Dedifferentiated amniotic fluid mesenchymal stem cell (primary cell): ENCODE measurements around the gene GPS2.

Experiments
- DNase-seq: peaks from one replicate; pipeline ENCODE4 v3.0.0-alpha.2; 2016; ENCODE audit errors: extremely low spot score

The GPS2 gene, protein sequence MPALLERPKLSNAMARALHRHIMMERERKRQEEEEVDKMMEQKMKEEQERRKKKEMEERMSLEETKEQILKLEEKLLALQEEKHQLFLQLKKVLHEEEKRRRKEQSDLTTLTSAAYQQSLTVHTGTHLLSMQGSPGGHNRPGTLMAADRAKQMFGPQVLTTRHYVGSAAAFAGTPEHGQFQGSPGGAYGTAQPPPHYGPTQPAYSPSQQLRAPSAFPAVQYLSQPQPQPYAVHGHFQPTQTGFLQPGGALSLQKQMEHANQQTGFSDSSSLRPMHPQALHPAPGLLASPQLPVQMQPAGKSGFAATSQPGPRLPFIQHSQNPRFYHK

DNA sequence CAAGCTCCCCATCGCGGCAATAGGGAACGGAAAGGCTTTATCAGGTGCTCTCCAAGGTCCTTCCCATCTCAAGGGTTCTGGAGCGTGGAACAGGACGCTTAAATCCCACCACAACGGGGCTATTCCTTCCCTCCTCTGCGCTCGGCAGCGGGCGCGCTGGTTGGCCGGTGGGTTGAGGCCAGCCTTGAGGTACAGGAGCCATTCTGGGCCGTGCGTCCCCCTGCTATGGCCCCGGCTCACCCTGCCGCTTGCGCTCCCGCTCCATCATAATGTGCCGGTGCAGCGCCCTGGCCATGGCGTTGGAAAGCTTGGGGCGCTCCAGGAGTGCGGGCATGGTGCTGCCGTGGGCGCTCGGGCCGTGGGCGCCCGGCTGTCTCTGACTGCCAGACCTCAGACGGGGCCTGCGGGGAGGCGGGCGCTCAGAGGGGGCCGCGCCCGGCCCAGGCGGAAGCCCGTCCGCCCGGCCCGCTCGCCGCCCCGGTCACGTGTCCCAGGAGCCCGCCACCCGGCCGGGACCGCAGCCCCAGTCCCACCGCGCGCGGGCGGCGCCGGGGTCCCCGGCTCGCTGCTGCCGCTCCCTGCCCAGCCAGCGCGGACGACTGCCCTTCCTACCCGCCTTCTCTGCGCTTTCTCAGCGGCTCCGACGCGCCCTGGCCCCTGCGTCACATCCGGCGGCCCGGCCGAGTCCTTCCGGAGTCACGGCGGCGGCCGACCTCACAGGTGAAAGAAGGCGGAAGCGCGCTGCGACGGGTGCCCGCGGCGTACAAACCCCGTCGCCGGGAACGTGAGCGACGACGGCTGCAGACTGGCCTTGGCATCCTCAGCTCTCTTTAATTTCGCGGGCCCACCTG, at the start of gene GPS2:
GPS2 (minus strand) TSS at position 642 of the 851 bp plus-strand sequence; CDS start at position 334, 308 bp downstream.
- DNase-seq = peak; percentile 61

DNA sequence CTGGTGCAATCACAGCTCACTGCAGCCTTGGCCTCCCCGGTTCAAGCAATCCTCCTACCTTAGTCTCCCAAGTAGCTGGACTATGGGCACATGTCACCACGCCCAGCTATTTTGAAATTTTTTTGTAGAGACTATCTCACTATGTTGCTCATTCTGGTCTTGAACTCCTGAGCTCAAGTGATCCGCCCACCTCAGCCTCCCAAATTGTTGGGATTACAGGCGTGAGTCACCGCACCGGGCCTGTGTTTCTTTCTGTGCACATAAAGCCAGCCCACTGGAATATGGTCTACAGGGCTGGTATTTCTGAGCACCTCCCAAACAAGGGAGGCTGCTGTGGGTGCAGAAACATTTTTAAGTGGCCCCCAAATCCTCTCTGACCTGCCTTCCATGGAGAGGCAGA, 48.2 kb upstream of the GPS2 start:
- DNase-seq = no peak

DNA sequence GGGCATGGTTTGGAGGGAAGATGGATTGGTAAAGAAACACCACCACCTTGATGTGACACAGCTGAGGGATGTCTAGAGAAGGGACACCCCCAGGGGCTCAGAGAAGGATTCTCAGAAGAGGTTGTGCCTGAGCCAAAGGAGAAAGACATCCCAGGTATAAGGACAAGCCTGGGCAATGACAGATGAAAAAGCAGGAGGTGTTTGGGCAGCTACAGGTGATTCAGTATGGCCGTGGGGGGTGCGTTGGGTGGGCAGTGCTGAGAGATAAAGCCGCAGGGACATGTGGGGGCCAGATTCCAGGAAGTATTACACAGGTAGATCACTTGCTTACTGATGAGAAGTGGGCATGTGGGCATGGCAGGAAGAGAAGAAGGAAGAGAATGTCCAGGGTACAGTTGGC, 46.7 kb upstream of the GPS2 start:
- no peak for DNase-seq

DNA sequence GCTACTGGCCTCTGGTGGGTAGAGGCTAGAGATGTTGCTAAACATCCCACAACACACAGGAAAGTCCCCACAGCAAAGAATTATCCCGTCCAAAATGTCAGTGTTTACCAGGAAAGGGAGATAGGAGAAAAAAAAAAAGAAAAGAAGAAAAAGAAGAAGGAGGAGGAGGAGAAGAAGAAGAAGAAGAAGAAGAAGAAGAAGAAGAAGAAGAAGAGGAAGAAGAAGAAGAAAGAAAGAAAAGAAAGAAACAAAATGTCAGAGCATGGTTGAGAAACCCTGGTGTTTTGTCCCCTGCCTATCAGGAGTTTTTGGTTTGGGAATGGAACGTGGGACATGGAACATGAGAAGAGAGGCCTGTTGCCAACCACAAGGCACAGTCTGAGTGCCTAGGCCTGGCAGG, 42.2 kb upstream of the GPS2 start:
- no peak for DNase-seq

DNA sequence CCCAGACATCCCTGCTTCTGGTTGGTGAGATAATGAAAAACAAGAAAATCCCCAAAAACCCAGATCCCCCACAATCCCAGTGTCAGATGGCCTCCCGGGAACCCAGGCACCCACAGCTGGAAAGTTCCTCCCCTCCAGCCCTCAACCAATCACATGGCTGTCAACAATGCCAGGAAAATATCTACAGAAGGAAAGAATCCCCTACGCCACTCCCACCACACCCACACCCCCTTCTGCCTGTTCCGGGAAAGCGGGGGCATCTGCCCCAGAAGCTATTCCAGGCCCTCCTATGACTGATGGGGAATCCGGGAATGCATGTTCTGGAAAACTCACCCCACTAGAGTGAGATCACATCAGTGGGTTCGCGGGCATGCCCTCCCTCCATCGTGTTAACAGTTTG, 41.6 kb upstream of the GPS2 start:
- DNase-seq = no peak

DNA sequence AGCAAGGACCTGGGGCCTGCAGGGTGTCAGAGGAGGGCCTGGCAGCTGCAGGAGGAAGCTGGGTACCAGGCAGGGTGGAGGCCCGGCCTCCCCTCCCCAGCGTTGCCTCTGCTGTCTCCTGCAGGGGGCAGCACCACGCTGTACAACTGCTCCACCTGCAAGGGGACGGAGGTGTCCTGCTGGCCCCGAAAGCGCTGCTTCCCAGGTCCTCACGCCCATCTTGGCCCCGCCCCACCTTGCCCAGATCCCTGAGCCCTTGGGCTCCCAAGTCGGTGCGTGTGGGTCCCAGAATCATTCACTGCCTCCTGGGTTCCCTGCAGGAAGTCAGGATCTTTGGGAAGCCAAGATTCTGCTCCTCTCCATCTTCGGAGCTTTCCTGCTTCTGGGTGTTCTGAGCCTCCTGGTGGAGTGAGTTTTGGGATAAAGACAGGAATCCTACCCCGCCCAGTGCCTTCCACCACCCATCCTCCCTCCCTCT, 41.0 kb upstream of the GPS2 start:
- DNase-seq = no peak

DNA sequence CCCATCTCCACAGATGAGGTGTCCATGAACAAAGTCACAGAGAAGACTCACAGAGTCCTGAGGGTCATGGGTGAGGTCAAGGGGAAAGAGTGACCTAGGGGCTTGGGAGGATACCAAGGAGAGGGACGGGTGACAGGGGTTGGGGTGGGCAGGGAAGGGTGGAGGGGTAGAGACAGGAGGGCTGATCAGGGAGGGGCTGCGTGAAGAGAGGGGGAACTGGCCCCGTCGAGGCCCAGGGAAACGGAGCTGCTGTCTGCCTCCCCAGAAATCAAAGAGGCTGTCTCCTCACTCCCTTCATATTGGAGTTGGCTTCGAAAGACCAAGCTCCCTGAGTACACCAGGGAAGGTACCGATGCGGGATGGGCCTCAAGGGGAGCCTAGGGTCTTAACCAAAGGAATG, 40.4 kb upstream of the GPS2 start:
- no peak for DNase-seq

DNA sequence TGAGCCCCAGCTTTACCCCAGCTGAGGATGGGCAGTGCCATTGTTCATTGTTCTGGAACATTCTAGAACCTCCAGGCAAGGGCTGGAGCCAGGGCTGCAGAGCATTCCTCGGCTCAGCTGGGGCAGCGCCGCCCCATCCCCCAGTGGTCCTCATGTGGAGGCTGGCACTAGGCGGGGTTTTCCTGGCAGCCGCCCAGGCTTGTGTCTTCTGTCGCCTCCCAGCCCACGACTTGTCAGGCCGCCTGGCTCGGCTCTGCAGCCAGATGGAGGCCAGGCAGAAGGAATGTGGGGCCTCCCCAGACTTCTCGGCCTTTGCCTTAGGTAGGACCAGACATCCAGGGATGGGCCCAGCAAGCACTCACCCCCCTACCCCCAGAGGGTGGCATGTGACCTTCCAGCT, 39.9 kb upstream of the GPS2 start, which contains the start of gene TMEM95:
TMEM95 (plus strand) TSS at position 104 of the 400 bp plus-strand sequence; CDS start at position 153, 49 bp downstream.
- peak; percentile 19 for DNase-seq

DNA sequence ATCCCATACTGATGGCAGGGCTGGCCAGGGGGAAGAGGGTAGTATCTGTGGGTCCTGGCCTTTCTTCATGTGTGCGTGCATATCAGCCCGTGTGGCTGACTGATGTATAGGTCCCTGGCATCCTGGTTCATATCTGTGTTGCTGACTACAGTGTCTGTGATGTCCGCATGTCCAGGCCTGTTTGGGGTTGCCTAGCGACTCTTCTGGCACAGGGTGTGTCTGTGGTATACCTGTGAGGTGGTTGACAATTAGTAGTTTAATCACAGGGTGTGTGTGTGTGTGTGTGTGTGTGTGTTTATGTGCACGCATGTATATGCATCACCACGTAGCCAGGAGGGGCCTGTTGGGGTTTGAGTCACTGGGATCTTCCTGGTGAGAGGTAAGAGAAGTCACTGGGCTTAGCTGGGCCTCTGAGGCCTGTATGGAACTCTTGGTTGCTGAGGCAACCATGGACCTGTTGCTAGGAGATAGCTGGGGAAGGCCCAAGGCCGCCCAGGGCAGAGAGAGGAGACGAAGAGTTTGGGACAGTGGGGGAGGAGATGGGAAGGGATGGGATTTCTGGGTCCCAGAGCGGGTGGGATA, 39.2 kb upstream of the GPS2 start:
- no peak for DNase-seq

DNA sequence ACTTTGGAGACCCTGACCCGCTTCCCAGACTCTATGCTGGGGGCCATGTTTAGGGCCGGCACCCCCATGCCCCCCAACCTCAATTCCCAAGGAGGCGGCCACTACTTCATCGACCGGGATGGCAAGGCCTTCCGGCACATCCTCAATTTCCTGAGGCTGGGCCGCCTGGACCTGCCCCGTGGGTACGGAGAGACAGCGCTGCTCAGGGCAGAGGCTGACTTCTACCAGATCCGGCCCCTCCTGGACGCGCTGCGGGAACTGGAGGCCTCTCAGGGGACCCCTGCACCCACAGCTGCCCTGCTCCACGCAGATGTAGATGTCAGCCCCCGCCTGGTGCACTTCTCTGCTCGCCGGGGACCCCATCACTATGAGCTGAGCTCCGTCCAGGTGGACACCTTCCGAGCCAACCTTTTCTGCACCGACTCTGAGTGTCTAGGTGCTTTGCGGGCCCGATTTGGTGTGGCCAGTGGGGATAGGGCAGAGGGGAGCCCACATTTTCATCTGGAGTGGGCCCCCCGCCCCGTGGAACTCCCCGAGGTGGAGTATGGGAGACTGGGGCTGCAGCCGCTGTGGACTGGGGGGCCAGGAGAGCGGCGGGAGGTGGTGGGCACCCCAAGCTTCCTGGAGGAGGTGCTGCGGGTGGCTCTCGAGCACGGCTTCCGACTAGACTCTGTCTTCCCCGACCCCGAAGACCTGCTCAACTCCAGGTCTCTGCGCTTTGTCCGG, 37.9 kb upstream of the GPS2 start:
- no peak for DNase-seq

DNA sequence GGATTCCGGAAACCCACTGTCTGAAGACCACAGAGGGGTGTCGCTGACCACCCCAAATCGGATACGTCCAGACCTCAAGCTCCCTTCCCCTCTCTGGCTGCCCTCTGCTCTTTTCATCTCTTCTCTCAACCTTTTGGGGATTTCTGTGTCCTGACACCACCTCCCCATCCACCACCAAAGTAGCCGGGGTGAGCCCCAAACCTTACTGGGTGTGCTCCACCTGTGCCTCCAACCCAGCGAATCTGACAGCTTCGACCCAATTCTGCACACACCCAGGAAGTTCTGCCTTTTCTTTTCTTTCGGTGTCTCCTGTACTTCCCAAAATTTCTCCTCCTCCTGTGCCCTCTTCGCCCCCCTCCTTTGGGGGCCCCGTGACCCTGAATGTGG, 37.3 kb upstream of the GPS2 start:
- DNase-seq = no peak

DNA sequence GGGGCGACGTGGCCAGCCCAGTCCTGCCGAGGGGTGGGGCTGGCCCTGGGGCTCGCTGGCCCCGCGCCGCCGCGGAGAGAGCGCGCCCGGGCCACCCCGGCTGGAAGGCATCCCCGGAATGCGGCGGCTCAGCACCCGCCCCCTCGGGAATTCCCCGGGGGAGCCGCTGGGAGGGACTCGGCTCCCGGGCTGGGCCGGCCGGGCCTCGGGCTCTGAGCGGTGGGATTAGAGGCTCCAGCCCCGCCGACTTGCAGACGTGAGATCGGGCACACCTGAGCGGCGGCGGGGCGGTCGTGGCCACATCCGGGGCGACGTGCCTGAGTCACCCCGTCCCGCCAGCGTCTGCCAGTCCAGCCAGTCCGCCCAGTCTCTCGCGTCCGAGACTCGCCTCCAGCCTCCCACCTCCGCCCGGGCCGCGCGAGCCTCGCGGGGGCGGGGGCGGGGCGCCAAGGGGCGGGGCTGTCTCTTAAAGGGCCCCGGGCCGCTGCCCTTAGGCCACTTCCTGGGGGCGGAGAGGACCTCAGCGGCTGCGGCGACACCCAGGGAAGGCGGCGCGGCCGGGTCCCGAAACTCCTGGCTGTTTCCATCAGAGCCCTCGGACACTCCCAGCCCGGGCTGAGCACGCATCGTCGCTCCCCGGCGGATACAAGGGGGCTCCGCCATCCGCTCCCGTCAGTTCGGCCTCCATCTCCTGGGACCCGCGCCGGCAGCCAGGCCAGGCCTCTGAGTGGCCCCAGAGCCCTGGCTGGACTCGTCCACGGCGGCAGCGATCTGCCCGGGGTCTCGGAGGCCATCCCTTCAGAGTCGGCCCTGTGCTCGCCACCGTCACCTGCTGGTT, 36.7 kb upstream of the GPS2 start, which contains the start of gene KCTD11:
KCTD11 (plus strand) TSS at position 498 of the 838 bp plus-strand sequence.
- peak; percentile 81 for DNase-seq

DNA sequence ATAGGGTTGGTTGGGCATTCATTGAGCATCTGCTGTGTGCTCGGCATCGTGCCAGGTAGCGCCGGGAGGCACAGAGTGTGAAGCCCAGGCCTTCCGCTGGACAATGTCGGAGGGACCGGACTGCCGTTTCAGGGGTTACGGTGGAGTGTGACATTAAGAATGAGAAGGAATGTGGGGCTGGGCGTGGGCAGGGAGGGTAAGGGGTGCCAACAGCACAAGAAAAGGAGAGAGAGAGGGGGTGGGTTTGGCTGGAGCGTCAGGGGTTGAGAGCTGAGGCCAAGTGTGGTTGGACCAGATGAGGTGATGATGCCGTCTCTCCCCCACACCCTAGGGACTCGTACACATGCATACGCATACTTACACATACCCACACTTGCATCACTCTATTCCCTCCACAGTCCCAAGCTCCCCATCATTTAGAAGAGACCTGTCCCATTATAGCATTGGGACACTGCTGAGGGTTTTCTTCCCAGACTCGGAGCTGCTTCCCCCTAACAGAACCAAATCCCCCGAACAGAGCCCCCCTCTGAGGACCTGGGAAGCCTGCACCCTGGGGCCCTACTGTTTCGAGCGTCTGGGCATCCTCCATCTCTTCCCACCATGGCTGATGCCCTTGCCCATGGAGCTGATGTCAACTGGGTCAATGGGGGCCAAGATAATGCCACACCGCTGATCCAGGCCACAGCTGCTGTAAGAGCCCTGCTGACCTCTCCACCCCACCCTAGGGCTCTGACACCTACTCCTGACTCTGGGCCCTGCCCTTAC, 33.5 kb upstream of the GPS2 start:
- DNase-seq = no peak

DNA sequence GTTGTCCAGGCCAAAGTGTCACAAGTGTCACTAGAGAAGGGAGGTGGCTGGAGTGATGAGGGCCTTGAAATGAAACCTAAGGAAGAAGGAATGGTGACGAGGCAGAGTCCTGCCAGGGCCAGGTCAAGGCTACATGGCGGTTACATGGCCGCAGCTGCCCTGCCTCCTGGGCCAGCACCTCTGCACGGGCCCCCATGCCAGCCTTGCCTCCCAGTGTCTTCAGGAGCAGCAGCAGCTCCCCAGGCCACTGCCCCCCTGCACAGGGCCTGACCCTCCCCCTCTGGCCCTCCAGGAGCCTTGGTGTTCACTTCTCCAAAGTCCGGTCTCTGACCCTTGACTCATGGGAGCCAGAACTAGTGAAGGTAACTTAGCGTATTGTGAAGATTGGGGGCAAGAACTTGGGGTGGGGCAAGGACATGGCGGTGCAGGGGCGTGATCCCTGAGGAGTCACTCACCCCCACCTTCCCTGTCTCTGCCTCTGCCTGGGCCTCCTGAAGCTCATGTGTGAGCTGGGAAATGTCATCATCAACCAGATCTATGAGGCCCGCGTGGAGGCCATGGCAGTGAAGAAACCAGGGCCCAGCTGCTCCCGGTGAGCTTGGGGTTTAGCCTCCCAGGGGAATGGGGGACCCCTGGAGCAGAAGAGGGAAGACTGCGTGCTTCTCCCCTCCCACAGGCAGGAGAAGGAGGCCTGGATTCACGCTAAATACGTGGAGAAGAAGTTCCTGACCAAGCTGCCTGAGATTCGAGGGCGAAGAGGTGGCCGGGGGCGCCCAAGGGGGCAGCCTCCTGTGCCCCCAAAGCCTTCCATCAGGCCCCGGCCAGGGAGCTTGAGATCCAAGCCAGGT, 32.7 kb upstream of the GPS2 start:
- no peak for DNase-seq

DNA sequence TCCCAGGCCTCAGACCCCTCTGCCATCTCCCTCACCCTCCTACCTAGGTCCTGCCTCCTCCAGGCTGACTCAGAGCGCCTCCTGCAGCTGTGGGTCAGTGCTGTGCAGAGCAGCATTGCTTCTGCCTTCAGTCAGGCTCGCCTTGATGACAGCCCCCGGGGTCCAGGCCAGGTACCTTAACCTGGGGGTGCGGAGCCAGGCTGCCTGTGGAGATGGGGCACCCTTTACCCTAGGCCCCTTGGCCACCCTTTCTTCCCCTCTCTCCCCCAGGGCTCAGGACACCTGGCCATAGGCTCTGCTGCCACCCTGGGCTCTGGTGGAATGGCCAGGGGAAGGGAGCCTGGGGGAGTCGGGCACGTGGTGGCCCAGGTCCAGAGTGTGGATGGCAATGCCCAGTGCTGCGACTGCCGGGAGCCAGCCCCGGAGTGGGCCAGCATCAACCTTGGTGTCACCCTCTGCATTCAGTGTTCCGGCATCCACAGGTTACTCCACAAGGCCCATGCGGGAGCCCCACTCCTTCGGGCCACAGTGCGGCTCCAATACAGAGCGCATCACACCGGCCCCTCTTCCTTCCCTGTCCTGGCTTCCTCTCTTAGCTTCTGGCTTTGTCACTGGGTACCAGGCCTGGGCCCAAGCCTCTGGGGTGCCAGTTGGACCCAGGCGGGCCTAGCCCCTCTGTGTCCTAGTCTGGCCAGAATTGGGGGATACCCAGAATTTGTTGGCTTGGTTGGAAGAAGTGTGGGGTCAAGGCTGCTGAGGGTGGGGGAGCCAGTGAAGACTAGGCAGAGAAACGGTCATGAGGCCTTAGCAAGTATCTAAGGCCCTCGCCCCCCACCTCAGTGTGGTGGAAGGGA, 31.8 kb upstream of the GPS2 start:
- no peak for DNase-seq

DNA sequence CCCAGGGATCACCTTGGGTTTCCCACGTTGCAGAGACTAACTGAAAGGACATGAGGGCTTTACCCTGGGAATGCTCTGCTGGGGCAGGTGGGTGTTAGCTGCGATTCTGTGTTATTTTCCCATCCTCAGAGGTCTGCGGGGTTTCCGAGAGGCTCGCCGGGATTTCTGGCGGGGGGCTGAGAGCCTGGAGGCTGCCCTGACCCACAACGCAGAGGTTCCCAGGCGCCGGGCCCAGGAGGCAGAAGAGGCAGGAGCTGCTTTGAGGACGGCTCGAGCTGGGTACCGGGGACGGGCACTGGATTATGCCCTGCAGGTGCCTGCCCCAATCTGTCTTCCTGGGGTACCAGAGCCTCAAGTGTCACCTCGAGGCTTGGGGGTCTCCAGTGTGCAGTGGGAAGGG, 28.1 kb upstream of the GPS2 start:
- no peak for DNase-seq

DNA sequence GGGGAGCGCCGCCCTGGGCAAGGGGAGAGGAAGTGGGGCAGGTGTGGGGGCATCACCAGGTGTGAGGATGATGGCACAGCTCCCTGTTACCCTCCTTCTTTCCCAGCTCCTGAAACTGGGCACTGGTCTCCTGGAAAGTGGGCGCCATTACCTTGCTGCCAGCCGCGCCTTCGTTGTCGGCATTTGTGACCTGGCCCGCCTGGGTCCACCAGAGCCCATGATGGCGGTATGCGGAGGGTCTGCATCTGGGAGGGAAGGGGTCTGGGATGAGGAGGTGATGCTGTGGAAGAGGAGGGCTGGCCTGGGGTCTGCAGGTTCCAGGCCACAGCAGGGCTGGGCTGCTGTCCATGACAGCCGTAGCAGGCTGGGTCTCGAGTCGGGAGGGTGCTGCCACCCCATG, 26.7 kb upstream of the GPS2 start:
- no peak for DNase-seq

DNA sequence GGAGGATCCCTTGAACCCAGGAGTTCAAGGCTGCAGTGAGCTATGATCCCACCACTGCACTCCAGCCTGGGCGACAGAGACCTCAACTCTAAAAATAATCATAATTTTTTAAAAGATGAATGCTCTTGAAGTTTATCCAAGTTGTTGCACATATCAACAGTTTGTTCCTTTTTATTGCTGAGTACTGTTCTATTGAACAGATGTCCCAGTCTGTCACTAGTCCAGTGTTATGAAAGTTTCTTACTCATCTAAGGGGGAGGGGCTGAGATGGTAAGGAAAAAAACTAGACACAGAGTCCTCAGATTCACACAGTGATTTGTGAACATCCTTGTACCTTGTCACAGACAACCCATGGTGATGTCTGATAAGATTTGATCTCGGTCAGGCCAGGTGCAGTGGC, 25.0 kb upstream of the GPS2 start:
- DNase-seq = no peak
